ENCODE measurements around the gene LDLRAD2.
A peak's percentile ranks its signal among the peaks of the same experiment; 100 is the strongest.
"Not testable (repeated sequence)": the region's sequence is repeated elsewhere in the genome, so short reads cannot be mapped to it uniquely, and the experiment has no call there.

The LDLRAD2 gene

DNA sequence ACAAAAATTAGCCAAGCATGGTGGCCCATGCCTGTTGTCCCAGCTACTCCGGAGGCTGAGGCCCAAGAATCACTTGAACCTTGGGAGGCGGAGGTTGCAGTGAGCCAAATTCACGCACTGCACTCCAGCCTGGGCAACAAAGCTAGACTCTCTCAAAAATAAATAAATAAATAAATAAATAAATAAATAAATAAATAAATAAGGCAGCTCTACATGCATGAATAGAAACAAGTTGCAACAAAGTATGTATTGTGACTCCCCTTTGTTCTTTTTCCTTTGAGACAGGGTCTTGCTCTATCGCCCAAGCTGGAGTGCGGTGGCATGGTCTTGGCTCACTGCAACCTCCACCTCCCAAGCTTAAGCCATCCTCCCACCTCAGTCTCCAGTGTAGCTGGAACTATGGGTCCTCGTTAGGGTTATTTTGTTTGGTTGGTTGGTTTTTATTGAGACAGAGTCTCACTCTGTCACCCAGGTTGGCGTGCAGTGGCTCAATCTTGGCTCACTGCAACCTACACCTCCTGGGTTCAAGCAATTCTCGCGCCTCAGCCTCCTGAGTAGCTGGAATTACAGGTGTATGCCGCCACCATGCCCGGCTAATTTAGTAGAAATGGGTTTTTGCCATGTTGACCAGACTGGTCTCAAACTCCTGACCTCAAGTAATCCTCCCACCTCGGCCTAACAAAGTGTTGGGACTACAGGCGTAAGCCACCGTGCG is 37.1 kb upstream of the LDLRAD2 start:
- Histone ChIP-seq H3K4me1 (ENCODE audit: control insufficient read depth, insufficient read depth, low read length, poor library complexity, severe bottlenecking) (peaks cover 7% of the 10 kb centered on the region), H3K27me3 (replicated peaks; ENCODE audit: control insufficient read depth, insufficient read depth, low read length, poor library complexity, severe bottlenecking) (no peaks in the 10 kb centered on the region), H3K36me3 (ENCODE audit: control insufficient read depth, insufficient read depth, low read length) (no peaks in the 10 kb centered on the region), H3K4me3 (ENCODE audit: insufficient read depth, low read depth, low read length, poor library complexity, severe bottlenecking) (no peak overlapping the region), H3K27ac (ENCODE audit: insufficient read depth, low read length, poor library complexity, severe bottlenecking) (no peak overlapping the region), H3K9me3 (ENCODE audit: control insufficient read depth, low read length) (no peaks in the 10 kb centered on the region)
- no peak for DNase-seq

- no peak overlapping the region for H3K27ac ChIP-seq (ENCODE audit: insufficient read depth, low read length, poor library complexity, severe bottlenecking)
- no peak overlapping the region for H3K4me3 ChIP-seq (ENCODE audit: insufficient read depth, low read depth, low read length, poor library complexity, severe bottlenecking)
Observed at GRCh38 chr1:21775550-21775914, 36.5 kb upstream of the LDLRAD2 start.

GRCh38 chr1:21775985-21776562 is 36.0 kb upstream of the LDLRAD2 start:
- Histone ChIP-seq H3K9me3 (ENCODE audit: control insufficient read depth, low read length) (no peaks in the 10 kb centered on the region), H3K4me3 (ENCODE audit: insufficient read depth, low read depth, low read length, poor library complexity, severe bottlenecking) (no peak overlapping the region), H3K36me3 (ENCODE audit: control insufficient read depth, insufficient read depth, low read length) (no peaks in the 10 kb centered on the region), H3K27me3 (replicated peaks; ENCODE audit: control insufficient read depth, insufficient read depth, low read length, poor library complexity, severe bottlenecking) (no peaks in the 10 kb centered on the region), H3K27ac (ENCODE audit: insufficient read depth, low read length, poor library complexity, severe bottlenecking) (no peak overlapping the region), H3K4me1 (ENCODE audit: control insufficient read depth, insufficient read depth, low read length, poor library complexity, severe bottlenecking) (peaks cover 12% of the 10 kb centered on the region)
- no peak for DNase-seq

More at GRCh38 chr1:21775550-21775914, 36.5 kb upstream of the LDLRAD2 start:
- Histone ChIP-seq H3K36me3 (ENCODE audit: control insufficient read depth, insufficient read depth, low read length) (no peaks in the 10 kb centered on the region), H3K4me1 (ENCODE audit: control insufficient read depth, insufficient read depth, low read length, poor library complexity, severe bottlenecking) (peaks cover 11% of the 10 kb centered on the region), H3K27me3 (replicated peaks; ENCODE audit: control insufficient read depth, insufficient read depth, low read length, poor library complexity, severe bottlenecking) (no peaks in the 10 kb centered on the region), H3K9me3 (ENCODE audit: control insufficient read depth, low read length) (no peaks in the 10 kb centered on the region)
- DNase-seq, result no peak

GRCh38 chr1:21776925-21777324 is 35.1 kb upstream of the LDLRAD2 start:
- H3K36me3 ChIP-seq (ENCODE audit: control insufficient read depth, insufficient read depth, low read length); H3K4me3 ChIP-seq (ENCODE audit: insufficient read depth, low read depth, low read length, poor library complexity, severe bottlenecking); H3K27ac ChIP-seq (ENCODE audit: insufficient read depth, low read length, poor library complexity, severe bottlenecking); H3K9me3 ChIP-seq (ENCODE audit: control insufficient read depth, low read length); H3K27me3 ChIP-seq (replicated peaks; ENCODE audit: control insufficient read depth, insufficient read depth, low read length, poor library complexity, severe bottlenecking); DNase-seq: not testable (repeated sequence)
- peaks cover 20% of the 10 kb centered on the region for H3K4me1 ChIP-seq (ENCODE audit: control insufficient read depth, insufficient read depth, low read length, poor library complexity, severe bottlenecking)

DNA sequence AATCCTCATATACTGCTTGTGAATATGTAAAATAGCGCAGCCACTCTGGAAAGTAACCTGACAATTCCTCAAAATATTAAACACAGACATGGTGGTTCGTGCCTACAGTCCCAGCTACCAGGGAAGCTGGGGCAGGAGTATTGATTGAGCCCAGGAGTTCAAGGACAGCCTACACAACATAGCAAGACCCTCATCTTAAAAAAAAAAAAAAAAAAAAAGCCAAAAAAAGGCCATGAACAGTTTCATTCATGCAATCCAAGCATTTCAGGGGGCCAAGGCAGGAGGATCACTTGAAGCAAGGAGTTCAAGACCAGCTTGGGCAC is 33.7 kb upstream of the LDLRAD2 start:
- no peak overlapping the region for H3K4me3 ChIP-seq (ENCODE audit: insufficient read depth, low read depth, low read length, poor library complexity, severe bottlenecking)
- peaks cover 19% of the 10 kb centered on the region for H3K4me1 ChIP-seq (ENCODE audit: control insufficient read depth, insufficient read depth, low read length, poor library complexity, severe bottlenecking)
- DNase-seq, result no peak
- H3K9me3 ChIP-seq (ENCODE audit: control insufficient read depth, low read length), result no peaks in the 10 kb centered on the region
- H3K27me3 ChIP-seq (replicated peaks; ENCODE audit: control insufficient read depth, insufficient read depth, low read length, poor library complexity, severe bottlenecking), result no peaks in the 10 kb centered on the region
- H3K27ac ChIP-seq (ENCODE audit: insufficient read depth, low read length, poor library complexity, severe bottlenecking), result no peak overlapping the region
- no peaks in the 10 kb centered on the region for H3K36me3 ChIP-seq (ENCODE audit: control insufficient read depth, insufficient read depth, low read length)

- Histone ChIP-seq H3K9me3 (ENCODE audit: control insufficient read depth, low read length) (no peaks in the 10 kb centered on the region), H3K36me3 (ENCODE audit: control insufficient read depth, insufficient read depth, low read length) (no peaks in the 10 kb centered on the region), H3K4me3 (ENCODE audit: insufficient read depth, low read depth, low read length, poor library complexity, severe bottlenecking) (peak overlapping the region; percentile 7), H3K4me1 (ENCODE audit: control insufficient read depth, insufficient read depth, low read length, poor library complexity, severe bottlenecking) (peaks cover 16% of the 10 kb centered on the region), H3K27me3 (replicated peaks; ENCODE audit: control insufficient read depth, insufficient read depth, low read length, poor library complexity, severe bottlenecking) (no peaks in the 10 kb centered on the region), H3K27ac (ENCODE audit: insufficient read depth, low read length, poor library complexity, severe bottlenecking) (peak overlapping the region; percentile 14)
- no peak for DNase-seq
Observed at GRCh38 chr1:21779613-21780521, 32.2 kb upstream of the LDLRAD2 start.

- H3K4me3 ChIP-seq (ENCODE audit: insufficient read depth, low read depth, low read length, poor library complexity, severe bottlenecking), result peak overlapping the region; percentile 70
- H3K36me3 ChIP-seq (ENCODE audit: control insufficient read depth, insufficient read depth, low read length), result no peaks in the 10 kb centered on the region
- H3K9me3 ChIP-seq (ENCODE audit: control insufficient read depth, low read length), result no peaks in the 10 kb centered on the region
- peaks cover 16% of the 10 kb centered on the region for H3K4me1 ChIP-seq (ENCODE audit: control insufficient read depth, insufficient read depth, low read length, poor library complexity, severe bottlenecking)
- no peaks in the 10 kb centered on the region for H3K27me3 ChIP-seq (replicated peaks; ENCODE audit: control insufficient read depth, insufficient read depth, low read length, poor library complexity, severe bottlenecking)
- no peak for DNase-seq
- peak overlapping the region; percentile 99 for H3K27ac ChIP-seq (ENCODE audit: insufficient read depth, low read length, poor library complexity, severe bottlenecking)
Observed at GRCh38 chr1:21781815-21782348, 30.2 kb upstream of the LDLRAD2 start.

- Histone ChIP-seq H3K27ac (ENCODE audit: insufficient read depth, low read length, poor library complexity, severe bottlenecking) (peak overlapping the region; percentile 99), H3K4me3 (ENCODE audit: insufficient read depth, low read depth, low read length, poor library complexity, severe bottlenecking) (peak overlapping the region; percentile 70), H3K4me1 (ENCODE audit: control insufficient read depth, insufficient read depth, low read length, poor library complexity, severe bottlenecking) (peaks cover 16% of the 10 kb centered on the region), H3K27me3 (replicated peaks; ENCODE audit: control insufficient read depth, insufficient read depth, low read length, poor library complexity, severe bottlenecking) (no peaks in the 10 kb centered on the region), H3K9me3 (ENCODE audit: control insufficient read depth, low read length) (no peaks in the 10 kb centered on the region), H3K36me3 (ENCODE audit: control insufficient read depth, insufficient read depth, low read length) (no peaks in the 10 kb centered on the region)
- peak; percentile 25 to 45 (median 41) for DNase-seq
Observed at GRCh38 chr1:21782349-21782867, 29.7 kb upstream of the LDLRAD2 start.

DNA sequence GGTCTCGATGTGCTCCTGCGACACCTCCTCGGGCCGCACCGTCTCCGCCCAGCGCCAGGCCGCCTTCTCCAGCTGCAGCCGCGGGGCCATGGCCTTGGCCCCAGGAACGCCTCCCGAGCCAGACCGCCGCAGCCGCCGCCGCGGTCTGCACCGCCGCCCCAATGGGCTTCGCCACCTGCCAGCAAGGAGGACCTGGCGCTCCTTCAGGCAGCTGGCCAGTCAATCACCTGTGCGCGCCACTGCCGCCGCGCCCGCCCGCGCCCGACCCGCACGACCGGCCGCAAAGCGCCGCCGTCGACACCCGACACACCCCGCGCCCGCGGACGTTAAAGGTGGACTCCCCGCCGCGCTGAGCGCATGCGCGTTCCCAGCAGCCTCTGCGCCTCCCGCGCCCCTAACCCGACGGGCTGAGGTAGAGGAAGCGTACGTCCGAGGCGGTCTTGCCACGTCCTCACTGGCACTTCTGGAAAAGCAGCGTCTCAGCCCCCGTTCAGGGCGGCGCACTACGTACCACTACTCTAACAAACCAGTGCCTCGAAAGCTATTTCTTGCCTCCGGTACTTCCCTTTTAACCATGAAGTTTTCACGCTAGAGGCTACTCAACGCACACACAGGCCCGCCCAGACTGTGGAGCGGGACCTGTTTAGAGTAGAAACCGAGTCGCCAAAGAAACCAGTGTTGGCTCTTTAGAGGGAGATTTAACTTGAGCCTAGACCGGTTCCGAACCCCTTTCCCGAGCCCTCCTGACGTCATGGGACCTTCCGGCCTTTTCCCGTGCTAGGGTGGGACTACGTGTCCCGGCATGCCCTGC is 29.0 kb upstream of the LDLRAD2 start, which contains the start of gene USP48:
TSS of gene USP48 (minus strand) at position 282 of the 811 bp plus-strand sequence. CDS start at position 90, 192 bp downstream.
- Histone ChIP-seq H3K27me3 (replicated peaks; ENCODE audit: control insufficient read depth, insufficient read depth, low read length, poor library complexity, severe bottlenecking) (no peaks in the 10 kb centered on the region), H3K27ac (ENCODE audit: insufficient read depth, low read length, poor library complexity, severe bottlenecking) (peak within 1 kb of the TSS; percentile 99), H3K4me1 (ENCODE audit: control insufficient read depth, insufficient read depth, low read length, poor library complexity, severe bottlenecking) (peaks cover 16% of the 10 kb centered on the region), H3K4me3 (ENCODE audit: insufficient read depth, low read depth, low read length, poor library complexity, severe bottlenecking) (peak within 1 kb of the TSS; percentile 70), H3K36me3 (ENCODE audit: control insufficient read depth, insufficient read depth, low read length) (no peaks in the 10 kb centered on the region), H3K9me3 (ENCODE audit: control insufficient read depth, low read length) (no peaks in the 10 kb centered on the region)
- peak; percentile 93 to 94 (median 94) for DNase-seq
